Measurements from ENCODE around the gene KRT2.

KRT2 gene

GRCh38 chr12:52684431-52684830 is 32.4 kb upstream of the KRT2 start:
- no peaks in the 10 kb centered on the region for H3K36me3 ChIP-seq (ENCODE audit: control insufficient read depth, insufficient read depth, low read length)
- TF ChIP-seq, protein P1, sequence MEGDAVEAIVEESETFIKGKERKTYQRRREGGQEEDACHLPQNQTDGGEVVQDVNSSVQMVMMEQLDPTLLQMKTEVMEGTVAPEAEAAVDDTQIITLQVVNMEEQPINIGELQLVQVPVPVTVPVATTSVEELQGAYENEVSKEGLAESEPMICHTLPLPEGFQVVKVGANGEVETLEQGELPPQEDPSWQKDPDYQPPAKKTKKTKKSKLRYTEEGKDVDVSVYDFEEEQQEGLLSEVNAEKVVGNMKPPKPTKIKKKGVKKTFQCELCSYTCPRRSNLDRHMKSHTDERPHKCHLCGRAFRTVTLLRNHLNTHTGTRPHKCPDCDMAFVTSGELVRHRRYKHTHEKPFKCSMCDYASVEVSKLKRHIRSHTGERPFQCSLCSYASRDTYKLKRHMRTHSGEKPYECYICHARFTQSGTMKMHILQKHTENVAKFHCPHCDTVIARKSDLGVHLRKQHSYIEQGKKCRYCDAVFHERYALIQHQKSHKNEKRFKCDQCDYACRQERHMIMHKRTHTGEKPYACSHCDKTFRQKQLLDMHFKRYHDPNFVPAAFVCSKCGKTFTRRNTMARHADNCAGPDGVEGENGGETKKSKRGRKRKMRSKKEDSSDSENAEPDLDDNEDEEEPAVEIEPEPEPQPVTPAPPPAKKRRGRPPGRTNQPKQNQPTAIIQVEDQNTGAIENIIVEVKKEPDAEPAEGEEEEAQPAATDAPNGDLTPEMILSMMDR (IDR thresholded peaks at IDR 0.05; ENCODE audit: insufficient read depth, low read length, poor library complexity, severe bottlenecking): no peak
- DNase-seq (ENCODE audit: extremely low read depth, insufficient read length): no peak
- peaks cover 3% of the 10 kb centered on the region for H3K27me3 ChIP-seq (replicated peaks; ENCODE audit: control insufficient read depth, insufficient read depth, low read length)
- no peak overlapping the region for H3K4me3 ChIP-seq (replicated peaks; ENCODE audit: low read depth, low read length)

- Histone ChIP-seq H3K36me3 (ENCODE audit: control insufficient read depth, insufficient read depth, low read length) (no peaks in the 10 kb centered on the region), H3K27me3 (replicated peaks; ENCODE audit: control insufficient read depth, insufficient read depth, low read length) (peaks cover 3% of the 10 kb centered on the region), H3K4me3 (replicated peaks; ENCODE audit: low read depth, low read length) (no peak overlapping the region)
- DNase-seq (ENCODE audit: extremely low read depth, insufficient read length): no peak
- TF ChIP-seq, protein P1 (IDR thresholded peaks at IDR 0.05; ENCODE audit: insufficient read depth, low read length, poor library complexity, severe bottlenecking): no peak
These were observed 31.7 kb upstream of the KRT2 start for GRCh38 chr12:52683575-52684300.

DNA sequence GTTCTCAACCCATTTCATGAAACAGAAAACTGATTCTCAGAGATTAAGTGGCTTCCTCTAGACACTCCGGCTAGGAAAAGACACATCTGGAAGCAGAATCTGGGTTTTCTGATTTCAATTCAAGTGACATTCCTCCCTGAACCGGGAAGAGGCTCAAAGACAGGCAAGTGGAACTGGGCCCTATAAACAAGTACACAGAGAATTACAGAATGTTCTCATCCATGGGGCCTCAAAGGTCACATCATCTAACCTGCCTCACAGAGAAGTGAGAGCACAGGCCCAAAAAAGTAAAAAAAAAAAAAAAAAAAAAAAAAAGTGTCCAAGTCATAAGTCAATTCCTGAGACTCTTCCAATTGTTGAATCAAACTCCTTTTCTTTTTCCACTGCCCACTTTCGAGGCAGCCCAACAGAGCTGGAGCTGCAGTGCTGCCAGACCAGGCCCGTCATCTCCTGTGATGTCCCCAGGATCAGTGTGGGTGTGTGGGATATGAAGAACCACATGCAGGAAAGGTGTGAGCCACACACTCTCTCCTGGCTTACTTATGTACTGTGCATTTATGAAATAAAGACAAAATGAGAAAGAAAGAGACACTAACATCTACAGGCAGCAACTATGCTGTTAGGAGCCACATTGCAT is 31.0 kb upstream of the KRT2 start:
- DNase-seq (ENCODE audit: extremely low read depth, insufficient read length): no peak

DNA sequence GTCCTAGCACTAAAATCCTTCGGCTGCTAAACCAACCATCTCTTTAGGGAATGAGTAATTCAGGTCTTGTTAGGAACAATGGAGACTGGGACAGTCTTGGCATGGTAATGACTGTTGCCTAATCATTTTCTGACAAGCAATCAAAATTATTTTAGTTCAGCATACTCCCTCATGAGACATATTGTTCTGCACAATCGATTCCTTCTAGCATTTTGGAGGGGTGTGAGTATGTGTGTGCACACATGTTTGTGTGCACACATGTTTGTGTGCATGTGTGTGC is 30.3 kb upstream of the KRT2 start:
- TF ChIP-seq, protein P1 (IDR thresholded peaks at IDR 0.05; ENCODE audit: insufficient read depth, low read length, poor library complexity, severe bottlenecking): no peak
- Histone ChIP-seq H3K4me3 (replicated peaks; ENCODE audit: low read depth, low read length) (no peak overlapping the region), H3K27me3 (replicated peaks; ENCODE audit: control insufficient read depth, insufficient read depth, low read length) (peaks cover 3% of the 10 kb centered on the region), H3K36me3 (ENCODE audit: control insufficient read depth, insufficient read depth, low read length) (no peaks in the 10 kb centered on the region)
- no peak for DNase-seq (ENCODE audit: extremely low read depth, insufficient read length)

More for the DNA sequence above, 31.0 kb upstream of the KRT2 start:
- H3K36me3 ChIP-seq (ENCODE audit: control insufficient read depth, insufficient read depth, low read length): no peaks in the 10 kb centered on the region
- TF ChIP-seq, protein P1 (IDR thresholded peaks at IDR 0.05; ENCODE audit: insufficient read depth, low read length, poor library complexity, severe bottlenecking): no peak
- H3K4me3 ChIP-seq (replicated peaks; ENCODE audit: low read depth, low read length): no peak overlapping the region
- H3K27me3 ChIP-seq (replicated peaks; ENCODE audit: control insufficient read depth, insufficient read depth, low read length): peaks cover 3% of the 10 kb centered on the region

DNA sequence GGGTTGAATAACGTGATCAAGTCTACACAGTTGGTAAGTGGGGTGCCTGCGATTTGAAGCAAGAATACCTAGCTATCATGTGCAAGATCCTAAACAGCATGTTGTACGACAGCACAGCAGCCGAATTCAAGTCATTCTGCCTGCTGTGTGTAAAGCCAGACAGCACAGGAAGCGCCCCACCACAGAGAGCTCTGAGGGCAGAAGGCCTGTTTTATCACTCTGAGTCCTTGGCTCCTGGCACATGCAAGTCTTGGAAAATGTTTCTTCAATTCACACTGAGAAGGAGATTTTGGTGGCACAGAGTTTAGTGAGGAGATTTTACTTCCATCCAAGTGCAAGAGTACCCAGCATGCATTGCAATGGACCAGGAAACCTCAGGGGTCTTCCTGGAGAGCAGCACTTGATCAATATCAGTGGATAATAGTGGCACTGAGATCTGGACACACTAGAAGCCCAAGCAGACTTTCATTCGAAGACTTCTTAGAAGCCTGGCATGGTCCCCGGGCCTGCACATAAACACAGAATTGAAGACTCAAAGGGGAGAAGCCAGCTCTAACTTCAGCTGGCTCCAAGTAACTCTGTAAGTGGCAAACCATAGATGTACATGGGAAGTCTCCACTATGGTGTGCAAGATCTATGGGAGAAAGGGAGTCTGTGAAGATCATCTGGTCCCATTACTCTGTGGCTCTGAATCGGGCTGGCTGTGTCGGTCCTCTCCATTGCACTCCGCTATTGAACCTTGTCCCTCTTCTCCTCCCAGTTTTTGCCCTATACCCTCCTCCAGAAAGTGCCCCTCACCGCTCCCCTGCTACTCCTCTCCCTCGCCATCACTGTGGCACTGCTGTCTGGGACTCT is 29.7 kb upstream of the KRT2 start:
- H3K4me3 ChIP-seq (replicated peaks; ENCODE audit: low read depth, low read length): no peak overlapping the region
- no peaks in the 10 kb centered on the region for H3K36me3 ChIP-seq (ENCODE audit: control insufficient read depth, insufficient read depth, low read length)
- TF ChIP-seq, protein P1 (IDR thresholded peaks at IDR 0.05; ENCODE audit: insufficient read depth, low read length, poor library complexity, severe bottlenecking): no peak
- no peak for DNase-seq (ENCODE audit: extremely low read depth, insufficient read length)
- peaks cover 3% of the 10 kb centered on the region for H3K27me3 ChIP-seq (replicated peaks; ENCODE audit: control insufficient read depth, insufficient read depth, low read length)
